H54 (cell line): ENCODE data around the gene EHHADH.

ENCODE experiments used
- DNase-seq: peaks from one replicate; pipeline ENCODE4 v3.0.0; 2011; ENCODE audit warnings: low spot score, mixed read lengths; ENCODE audit not compliant: insufficient read length
- FAIRE-seq: peaks from 3 replicates; lab custom pipeline; 2011; peaks lifted over from hg19 to GRCh38; lab: Jason Lieb, UNC
- POLR2A ChIP-seq: IDR thresholded peaks from 2 replicates; pipeline ENCODE4 v1.6.1; 2011; ENCODE audit warnings: low read depth, mild to moderate bottlenecking, low read length

Gene EHHADH

DNA sequence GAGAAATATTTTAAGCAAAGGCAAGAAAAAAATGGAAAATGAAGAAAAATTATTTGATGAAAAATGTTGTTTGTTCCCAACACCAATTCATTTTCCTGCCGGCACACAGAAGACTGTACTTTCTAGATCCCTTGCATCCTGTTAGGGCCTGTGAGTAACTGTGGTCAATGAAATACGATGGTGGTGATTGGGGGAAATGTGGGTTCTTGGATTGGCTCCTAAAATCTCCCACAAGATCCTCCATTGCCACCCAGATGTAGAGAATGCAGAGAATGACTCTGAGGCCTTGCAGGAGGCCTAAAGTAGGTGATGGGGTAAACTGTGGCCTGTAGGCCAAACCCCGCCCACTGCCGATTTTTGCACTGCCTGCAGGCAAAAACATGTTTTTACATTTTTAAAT lies 54.6 kb downstream of the EHHADH start:
- no peak for TF ChIP-seq POLR2A
- FAIRE-seq (peak; percentile 27), DNase-seq (no peak)

DNA sequence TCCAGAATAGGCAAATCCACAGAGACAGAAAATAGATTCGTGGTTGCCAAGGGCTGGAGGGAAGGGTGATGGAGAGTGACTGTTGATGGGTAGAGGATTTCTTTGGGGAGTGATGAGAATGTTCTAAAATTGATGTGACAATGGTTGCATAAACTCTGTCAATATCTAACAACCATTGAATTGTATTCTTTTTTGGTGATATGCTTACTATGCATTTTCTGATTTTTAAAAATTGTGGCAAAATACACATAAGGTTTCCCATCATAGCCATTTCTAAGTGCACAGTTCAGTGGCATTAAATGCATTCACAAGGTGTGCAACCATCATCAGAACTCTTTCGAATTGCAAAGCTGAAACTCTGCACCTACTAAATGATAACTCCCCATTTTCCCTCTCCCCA lies 56.8 kb downstream of the EHHADH start:
- DNase-seq = no peak
- TF ChIP-seq POLR2A = no peak
- FAIRE-seq = no peak

DNA sequence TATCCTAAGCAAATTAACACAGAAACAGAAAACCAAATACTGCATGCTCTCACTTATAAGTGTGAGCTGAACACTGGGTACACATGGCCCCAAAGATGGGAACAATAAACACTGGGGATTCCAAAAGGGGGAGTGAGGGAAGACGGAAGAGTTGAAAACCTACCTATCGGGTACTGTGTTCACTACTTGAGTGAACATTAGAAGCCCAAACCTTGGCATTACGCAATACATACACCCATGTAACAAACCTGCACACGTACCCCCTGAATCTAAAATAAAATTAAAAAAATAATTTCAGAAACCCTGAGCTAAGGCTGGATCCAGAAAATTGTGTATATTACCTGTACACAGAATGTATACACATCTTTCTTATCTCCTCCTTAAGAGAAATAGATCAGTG lies 58.2 kb downstream of the EHHADH start:
- DNase-seq (no peak), FAIRE-seq (no peak)
- no peak for TF ChIP-seq POLR2A

DNA sequence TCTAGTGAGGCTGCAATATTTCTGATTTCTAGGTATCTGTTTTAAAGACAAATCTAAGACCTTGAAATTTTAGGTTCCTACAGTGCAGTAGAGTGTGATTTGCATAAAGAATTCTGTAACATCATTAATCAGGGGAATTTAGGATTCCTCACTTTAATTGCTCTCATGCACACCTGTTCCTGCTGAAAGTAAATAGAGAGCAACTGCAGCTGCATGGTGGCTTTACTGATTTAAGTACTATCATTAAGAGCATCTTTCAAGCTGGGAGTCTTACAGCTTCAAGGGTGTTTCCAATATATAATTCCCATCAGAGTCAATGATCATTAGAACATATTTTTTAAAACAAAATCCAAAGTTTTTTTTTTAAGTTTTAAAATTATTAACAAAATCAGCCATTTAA lies 65.0 kb downstream of the EHHADH start:
- DNase-seq (no peak), FAIRE-seq (no peak)
- TF ChIP-seq POLR2A = no peak

DNA sequence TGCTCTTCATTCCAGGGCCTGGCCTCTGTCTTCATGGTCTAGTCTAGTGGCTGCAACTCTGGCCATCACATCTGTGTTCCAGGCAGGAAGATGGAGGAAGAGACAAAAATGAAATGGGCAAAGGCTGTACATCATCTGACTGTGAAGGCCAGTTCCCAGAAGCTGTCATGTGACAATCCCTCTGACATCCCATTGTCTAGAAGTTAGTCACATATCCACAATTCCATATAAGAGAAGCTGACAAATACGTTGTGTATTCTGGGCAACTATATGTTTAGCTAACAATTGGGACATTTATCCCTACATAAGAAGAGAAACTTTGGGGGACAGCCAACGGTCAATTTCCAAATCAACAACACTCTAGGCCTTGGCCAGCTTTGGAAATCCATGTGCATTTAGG lies 66.5 kb downstream of the EHHADH start:
- no peak for TF ChIP-seq POLR2A
- FAIRE-seq (peak; percentile 50), DNase-seq (no peak)

DNA sequence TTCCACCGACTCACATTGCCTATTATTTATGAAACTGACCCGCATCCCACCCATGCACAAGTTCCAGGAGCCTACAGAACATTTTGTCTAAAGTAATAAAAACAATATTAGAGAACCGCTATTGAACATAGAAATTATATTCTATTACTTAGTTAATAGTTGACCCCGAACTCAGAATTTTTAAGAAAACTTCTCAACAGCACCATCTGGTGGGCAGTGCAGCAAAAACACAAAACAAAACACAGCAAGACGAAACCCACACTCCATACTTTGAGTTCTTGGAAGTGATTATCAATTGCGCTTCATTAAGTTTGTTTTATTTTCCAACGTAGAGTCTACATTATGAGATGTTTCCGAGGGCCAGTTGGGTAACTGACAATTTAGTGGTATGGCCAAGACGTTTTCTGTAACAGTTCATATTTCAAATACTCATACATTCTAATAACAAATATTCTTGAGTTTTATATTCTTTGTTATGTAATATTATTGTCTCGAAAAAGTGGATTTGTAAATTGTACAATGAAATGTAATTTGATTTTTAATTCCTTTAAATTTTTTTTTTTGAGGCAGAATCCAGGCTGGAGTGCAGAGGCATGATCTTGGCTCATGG lies 77.0 kb downstream of the EHHADH start:
- peak; percentile 87 for FAIRE-seq
- DNase-seq = no peak
- no peak for TF ChIP-seq POLR2A

DNA sequence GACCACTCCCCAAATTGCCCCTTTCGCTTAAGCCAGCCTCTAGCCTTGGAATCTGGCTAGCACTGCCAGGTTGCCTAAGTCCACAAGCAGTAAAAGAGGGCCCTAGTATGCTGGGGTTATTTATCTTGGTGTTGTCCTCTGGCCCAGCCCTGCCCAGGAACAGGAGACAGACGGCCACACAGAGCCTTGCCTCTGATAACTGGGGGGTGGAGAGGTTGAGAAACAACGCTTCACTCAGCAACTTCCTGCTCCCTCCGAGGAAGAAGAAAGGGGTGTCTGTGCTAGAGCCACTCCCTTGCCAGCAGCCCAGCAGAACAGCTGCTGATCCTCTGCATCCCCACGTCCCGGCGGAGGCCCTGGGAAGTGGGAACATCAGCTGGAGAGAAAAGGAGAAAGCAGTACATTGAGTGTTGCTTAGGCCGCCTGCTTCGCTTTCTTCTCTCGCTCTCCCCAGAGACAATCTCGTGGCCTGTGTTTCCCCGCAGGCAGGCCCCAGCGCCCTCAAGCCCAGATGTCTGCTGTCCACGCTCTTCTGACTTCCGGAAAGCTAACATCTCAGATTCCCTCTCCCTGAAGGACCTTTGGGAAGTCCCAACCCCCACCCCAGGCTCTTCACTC lies 78.4 kb downstream of the EHHADH start:
- TF ChIP-seq POLR2A = no peak
- no peak for DNase-seq
- FAIRE-seq = no peak

DNA sequence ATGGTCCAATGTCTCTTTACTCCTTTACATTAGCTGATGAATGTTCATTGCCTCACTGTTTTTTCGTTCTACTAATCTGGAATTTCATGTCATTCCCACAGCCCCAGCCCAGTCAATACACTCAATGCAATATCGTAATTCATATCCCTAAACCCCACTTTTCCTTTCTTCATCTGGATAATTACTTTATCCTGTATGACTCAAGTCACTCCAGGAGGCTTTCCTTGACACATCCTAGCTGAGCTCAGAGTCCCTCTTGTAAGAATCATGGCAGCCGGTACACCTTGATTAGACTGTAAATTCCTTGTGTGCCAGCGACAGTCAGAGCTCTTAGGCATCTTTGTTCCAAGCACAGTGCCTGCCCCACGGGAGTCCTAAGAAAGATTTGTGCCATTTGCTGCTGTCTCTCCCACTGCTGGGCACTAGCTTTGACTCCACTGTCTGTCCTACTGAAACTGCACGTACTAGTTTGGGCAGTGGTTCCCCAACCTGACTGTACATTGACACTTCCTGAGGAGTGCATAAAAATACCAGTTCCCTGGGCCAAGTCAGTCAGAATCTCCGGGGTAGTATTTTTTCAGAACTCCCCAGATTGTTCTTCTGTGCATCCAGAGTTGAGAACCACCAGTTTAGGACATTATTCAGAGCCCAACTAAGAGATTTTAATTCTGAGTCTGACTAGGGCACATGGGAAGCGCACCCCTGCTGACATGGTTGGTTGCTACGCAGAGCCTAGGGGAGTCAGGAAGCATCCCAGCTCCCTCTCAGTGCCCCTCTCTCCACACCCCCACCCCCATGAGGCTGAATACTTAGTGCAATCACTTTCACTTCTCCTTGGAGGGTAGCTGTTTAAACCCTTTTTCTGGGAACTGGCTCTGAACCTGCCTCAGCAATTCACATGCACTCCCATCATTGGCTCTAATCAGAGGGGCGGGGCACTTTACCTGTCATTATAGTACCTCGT lies 81.5 kb downstream of the EHHADH start:
- DNase-seq = no peak
- peak; percentile 23 for FAIRE-seq
- TF ChIP-seq POLR2A = no peak

DNA sequence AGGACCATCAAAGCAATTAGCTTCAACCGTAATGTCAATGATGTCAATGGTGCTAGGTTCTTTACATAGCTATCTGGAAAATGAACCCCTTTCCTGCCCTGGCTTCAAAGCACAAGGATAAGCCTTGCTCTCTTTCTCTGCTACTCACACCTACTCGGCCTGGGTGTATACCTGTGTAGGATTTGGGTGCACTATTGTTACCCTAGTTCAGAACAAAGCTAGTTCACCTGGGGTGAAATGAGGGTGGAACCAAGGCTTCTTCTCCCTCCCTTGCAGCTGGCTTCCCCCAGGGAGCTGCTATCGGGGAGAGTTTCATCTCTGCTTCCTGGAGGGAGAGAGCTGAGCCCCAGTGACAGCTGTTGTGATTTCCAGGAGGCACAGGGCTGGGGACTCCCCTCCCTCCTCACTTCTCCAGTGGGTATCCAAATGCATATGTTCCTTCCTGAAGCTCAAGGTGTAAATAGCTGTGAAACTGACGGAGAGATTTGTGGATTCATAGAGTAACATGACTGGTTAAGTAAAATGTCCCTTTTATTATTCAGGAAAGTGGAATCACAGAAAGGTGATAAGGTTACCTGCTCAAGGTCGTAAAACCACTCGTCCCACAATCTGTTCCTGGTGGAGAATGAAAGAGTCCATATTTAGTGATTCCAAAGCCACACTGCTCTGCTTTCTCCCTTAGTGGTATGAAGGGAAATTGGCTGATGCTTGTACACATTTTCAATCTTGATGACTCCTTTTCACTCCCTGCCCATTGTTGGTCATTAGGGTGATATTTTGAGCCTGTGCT lies 89.2 kb downstream of the EHHADH start:
- FAIRE-seq = no peak

DNA sequence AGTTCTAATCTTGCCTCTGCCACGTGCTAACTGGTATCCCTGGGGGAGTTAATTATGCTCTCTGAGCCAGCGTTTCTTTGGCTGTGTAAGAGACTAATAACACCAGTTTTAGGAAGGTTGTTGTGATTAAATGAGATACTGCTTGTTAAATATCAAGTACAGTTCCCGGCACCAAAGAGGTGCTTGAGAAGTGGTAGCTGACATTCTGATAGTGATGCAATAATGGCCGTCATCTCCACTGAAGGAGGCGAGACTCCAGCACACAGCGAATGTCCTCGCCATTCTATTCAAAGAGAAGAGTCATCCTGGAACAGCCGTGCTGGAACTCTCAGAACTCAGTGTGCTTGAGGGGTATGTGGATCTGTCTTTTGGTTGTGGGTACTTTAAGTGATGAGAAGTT lies 91.2 kb downstream of the EHHADH start:
- no peak for DNase-seq
- TF ChIP-seq POLR2A = no peak
- no peak for FAIRE-seq

More for the DNA sequence above, 89.2 kb downstream of the EHHADH start:
- no peak for TF ChIP-seq POLR2A
- DNase-seq = no peak

DNA sequence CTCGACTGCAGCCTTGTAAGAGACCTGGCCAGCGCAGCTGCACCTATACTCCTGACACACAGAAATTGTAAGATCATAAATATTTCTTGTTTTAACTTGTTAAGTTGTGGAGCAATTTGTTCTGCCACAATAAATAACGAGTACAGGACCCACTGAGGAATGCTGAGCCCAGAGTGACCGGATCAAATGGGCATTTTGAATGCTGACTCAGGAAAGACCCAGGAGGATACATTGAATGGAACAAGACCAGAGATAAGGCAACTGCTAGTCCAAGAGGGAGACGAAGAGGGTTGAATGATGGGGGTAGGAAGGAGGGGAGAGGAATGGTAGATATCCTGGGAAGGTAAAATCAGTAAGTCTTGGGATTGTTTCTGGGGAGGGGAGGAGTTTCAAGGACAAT lies 92.1 kb downstream of the EHHADH start:
- no peak for FAIRE-seq
- DNase-seq = no peak
- TF ChIP-seq POLR2A = no peak

DNA sequence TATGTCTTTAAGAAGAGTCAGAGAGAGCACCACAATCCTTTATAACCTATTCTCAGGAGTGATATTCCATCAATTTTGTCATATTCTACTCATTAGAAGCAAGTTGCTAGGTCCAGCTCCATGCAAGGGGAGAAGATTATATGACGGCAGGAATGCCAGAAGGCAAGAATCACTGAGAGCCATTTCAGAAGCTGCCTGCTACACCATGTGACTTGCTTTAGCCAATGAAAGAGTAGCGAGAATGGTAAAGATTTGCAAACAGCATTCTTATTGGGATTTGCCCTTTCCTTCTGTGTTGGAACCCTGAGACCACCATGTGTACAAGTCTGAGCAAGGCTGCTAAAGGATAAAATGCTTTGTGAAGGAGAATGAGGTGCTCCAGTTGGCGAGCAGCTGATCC lies 96.5 kb downstream of the EHHADH start:
- FAIRE-seq (no peak), DNase-seq (no peak)
- no peak for TF ChIP-seq POLR2A

DNA sequence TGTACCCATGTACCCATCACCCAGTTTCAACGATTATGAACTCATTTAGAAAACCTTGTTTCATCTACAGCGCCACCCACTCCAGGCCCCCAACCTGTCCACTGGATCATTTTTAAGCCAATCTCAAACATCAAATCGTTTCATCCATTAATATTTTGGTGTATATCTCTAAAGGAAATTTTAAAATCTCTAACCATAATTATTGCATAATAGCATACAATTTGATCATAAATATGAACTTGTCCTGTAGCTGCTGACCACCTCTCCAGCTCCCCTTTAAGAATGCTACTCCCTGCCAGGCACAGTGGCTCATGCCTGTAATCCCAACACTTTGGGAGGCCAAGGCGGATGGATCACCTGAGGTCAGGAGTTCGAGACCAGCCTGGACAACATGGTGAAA lies 98.2 kb downstream of the EHHADH start:
- no peak for FAIRE-seq
- no peak for DNase-seq
- no peak for TF ChIP-seq POLR2A
